ELR (cell line): ENCODE data around the gene PPP3CA.

Experiments
- DNase-seq: peaks from one replicate; pipeline ENCODE4 v3.0.0-alpha.2; 2015; ENCODE audit warnings: low read depth

The PPP3CA gene

DNA sequence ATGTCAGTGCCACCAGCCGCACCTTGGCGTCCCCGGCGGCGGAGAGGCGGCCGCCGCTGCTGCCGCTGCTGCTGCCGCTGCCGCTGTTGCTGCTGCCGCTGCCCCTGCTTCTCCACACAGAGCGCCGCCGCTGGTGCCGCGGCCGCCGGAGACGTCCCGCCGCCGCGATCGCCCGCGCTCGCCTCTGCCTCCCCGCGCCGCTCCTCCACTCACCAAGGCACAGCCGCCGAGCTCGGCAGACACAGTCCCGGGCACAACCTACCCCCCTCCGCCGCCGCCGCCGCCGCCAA, at the start of gene PPP3CA:
Gene PPP3CA (minus strand): TSS at position 260 of the 290 bp plus-strand sequence.
- no peak for DNase-seq

DNA sequence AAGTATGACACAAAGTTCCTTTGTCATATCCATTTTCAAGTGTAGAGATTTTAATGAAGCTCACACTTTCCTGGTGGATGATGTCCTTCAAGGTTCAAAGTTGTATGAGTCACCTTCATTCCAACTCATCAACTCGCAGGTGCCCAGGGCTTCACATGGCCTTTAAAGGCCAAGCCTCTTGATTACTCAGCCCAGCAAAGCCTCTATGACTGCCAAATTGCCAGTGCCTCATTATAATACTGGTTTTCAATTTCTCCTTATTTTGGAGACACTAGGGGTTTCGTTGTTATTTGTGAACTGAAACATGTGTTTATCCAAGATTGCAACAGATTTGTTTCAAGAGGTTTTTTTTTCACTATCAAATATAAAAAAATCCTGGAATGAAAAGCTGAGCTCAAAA, 45.9 kb upstream of the PPP3CA start:
- DNase-seq: peak; percentile 74

DNA sequence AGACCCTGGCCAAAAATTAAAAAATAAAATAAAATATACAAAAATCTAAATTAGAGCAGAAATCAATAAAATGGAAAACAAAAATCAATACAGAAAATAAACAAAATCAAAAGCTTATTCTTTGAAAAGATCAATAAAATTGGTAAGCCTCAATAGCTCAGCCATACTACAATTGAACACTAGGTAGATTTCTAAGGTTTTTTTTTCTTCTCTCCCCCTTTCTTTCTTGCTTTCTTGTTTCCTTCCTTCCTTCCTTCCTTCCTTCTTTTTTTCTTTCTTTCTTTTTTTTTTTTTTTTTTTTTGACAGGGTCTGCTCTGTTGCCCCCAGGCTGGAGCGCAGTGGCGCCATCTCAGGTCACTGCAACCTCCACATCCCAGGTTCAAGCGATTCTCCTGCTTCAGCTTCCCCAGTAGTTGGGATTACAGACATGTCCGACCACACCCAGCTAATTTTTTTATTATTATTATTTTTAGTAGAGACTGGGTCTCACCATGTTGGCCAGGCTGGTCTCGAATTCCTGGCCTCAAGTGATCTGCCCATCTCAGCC, 23.4 kb upstream of the PPP3CA start:
- no peak for DNase-seq

GRCh38 chr4:101367201-101367600, 19.9 kb upstream of the PPP3CA start:
- DNase-seq: peak; percentile 92

- DNase-seq: no peak
Measured at GRCh38 chr4:101366331-101366730, 19.0 kb upstream of the PPP3CA start.

DNA sequence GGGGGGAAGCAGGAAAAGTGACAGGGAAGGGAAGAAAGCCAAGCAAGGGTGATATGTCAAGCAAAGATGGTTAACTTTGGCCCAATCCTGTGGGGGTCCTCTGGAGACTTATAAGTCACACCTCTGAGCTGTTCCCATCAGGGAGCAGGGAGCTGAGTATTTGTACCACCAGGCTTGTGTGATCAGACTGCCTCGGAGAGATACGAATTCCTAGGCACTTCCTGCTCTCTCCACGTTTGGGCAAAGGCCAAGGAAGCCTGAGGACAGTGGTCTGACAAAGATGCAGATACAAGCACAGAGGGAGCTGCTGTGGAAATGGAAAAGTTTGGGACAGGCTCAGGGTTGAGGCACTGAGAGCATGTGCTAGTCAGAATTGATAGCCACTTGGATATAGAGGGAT, 10.4 kb upstream of the PPP3CA start:
- DNase-seq: peak; percentile 64

DNA sequence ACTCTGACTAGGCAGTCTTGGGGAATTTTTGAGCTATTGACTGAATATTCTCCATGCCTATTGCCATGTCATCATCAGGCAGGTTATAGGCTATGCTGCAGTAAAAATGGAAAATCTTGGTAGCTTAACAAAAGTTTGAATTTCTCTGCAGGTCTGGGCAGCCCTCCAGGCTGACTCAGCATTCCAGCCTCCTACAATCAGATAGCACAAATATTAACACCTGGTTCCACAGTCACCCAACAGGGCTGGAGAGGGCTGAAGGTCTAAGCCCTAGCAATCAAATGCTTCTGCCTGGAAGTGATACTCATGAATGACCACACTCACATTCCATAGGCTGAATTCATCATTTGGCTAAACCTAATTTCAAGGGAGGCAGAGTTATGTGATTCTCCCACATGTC, 9.6 kb upstream of the PPP3CA start:
- DNase-seq: peak; percentile 89

DNA sequence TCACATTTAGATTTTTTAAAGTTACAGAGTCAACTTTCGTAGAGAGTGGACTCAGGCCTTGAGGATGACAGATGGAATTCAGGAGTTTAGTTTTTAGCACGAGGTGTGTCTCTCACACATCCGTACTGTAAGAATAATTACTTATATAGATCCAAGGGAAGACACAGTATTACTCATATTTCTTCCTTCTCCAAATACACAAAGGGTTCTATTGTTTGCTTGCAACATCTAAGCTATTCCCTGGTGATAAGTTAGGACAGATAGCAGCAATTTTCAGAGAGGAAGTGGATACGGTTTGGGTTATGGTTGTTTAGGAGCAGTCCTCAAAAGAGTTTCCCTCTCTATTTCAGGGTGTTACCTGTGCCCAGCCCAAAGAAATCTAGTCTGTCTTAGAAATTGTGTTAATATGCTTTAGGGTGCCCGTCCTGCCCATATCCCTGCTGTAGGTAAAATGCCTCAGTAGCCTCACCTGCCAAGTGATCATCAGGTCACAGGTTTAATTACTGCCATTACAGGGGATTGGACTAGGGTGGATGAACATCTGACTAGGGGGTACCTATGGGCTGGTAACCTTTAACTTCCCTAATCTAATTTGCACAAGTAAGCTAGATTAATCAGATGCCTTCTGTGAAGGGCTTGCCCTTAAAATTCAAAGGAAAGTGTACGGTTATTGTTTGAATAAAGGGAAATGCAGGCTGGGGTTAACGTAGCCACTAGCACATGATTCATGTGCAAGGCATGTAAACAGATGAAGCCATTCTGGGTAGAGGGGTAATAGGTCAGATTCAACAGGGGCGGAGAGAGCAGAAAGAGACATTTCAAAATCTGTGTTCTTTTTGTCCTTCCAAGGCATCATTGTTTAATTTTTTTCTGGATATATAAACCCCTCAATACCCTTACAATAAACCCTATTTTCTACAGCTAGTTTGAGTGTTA, 8.7 kb upstream of the PPP3CA start:
- peak; percentile 93 for DNase-seq

DNA sequence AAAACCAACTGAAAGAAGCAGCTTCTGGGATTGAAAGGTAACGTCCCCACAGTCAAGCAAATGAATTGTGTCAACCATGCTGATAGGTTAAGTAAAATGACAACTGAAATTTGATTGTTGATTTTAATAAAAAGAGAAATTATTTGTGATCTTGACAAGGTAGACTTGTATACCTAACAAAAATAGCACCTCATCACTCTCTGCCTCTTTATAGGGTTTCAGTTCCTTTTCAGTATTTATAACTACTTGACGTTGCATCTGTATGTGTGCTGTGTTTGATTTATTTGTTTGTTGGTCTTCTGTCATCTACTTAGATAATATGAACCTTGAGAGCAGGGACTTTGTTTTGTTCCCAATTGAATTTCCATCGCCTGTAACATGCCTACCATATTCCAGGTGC, 7.9 kb upstream of the PPP3CA start:
- no peak for DNase-seq

- peak; percentile 40 for DNase-seq
Measured at GRCh38 chr4:101349801-101350064, 2.4 kb upstream of the PPP3CA start.

DNA sequence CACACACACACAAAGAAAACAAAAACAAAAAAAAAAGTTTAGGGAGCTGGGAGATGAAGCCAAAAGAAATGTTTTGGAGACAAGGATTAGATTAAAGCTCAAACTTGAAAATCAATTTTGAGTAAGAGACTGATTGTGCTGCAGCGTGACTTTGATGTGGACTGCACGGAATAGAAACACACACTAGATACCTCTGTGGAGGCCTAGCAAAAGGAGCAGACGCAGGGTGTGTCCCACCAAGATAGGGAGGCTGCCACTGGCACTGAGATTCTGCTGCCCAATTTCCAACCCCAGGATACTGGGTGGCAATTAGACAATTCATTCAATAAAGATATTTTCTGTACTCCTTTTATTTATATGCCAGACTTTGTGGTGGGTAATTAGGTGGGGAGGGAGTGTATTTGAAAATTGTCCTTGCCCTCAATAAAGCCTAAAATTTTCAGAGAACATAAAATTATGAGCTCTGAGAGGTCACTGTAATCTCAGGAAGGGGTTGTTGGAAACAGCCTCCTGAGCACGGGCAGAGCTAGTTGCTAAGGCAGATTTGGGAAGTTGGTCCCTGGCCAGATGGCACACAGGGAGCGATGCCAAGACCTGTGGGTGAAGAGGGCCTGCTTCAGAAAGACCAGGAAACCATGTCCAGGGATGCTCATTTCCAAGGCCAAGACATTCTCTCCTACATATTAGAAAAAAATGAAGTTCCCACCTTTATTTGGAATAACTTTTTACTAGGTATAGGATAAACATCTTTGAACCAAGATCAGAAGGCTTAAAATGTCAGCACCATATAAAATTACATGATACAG, 1.9 kb upstream of the PPP3CA start:
- no peak for DNase-seq

- no peak for DNase-seq
Measured at GRCh38 chr4:101348367-101348827, 1.1 kb upstream of the PPP3CA start.

- peak; percentile 95 for DNase-seq
Measured at GRCh38 chr4:101347557-101348366, 436 bp upstream of the PPP3CA start.

GRCh38 chr4:101346351-101347266, 717 bp downstream of the PPP3CA start:
- DNase-seq: peak; percentile 62

DNA sequence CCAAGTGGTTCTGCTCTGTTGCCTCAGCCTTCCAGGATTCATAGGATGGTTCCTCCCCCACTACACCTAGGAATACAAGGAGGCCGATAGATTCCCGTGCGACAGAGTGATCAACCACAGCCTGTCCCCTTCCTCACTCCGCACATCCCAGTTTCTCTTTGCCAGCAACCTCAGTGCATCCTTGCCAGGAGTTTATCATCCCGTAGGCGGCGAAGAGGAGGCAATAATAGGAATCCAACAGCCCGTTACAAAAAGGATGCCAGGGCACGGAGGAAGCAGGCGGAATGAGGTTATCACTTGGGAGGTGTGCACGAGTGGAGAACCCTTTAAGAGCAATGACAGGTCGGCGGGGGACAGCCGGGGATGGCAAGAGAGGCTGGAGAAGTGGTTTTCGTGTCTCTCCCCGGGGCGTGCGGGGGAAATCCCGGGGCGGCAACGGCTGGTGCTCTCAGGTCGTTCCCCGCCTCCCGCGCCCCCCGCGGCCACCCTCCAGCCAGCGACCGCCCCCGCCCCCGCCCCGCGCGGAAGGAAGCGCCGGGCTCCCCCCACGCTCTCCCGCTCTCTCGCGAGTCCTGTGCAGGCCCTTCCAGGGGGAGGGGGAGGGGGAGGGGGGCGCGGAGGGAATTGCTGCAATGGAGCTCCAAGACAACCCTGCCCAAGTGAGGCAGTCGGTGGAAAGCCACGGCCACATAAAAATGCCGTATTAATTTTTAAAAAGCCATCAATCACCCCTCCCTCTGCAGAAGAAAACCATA, 1.6 kb downstream of the PPP3CA start:
- DNase-seq: peak; percentile 63

GRCh38 chr4:101345271-101345595, 2.1 kb downstream of the PPP3CA start:
- no peak for DNase-seq

- DNase-seq: no peak
Measured at GRCh38 chr4:101339332-101339731, 8.0 kb downstream of the PPP3CA start.

- peak; percentile 76 for DNase-seq
Measured at GRCh38 chr4:101337688-101338087, 9.6 kb downstream of the PPP3CA start.

DNA sequence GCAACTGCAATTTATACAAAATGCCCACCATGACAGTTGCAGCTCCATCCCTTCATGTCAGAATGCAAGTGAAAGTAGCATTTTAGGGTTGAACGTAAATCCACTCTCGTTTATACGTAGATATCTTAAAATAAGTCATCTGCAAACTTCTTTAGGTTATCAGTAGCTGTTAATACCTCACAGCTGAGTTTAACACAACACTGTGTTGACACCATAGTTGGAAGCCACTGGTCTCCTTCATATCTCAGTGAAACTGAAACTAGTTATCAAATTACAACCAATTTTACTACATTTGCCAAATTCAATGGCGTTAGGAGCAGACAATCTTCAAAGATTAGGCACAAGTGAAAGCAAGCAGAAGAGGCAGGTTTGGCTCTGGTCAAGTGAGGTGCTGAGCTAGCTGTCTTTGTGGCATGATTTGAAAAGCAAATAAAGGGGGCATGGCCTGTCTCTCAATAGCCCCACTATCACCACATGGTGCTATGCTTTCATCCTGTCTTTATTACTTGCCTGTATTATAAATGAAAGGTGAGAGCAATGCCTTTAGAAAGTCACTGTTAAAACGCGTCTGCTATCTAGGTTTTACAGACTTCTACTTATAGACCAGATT, 12.3 kb downstream of the PPP3CA start:
- DNase-seq: no peak

DNA sequence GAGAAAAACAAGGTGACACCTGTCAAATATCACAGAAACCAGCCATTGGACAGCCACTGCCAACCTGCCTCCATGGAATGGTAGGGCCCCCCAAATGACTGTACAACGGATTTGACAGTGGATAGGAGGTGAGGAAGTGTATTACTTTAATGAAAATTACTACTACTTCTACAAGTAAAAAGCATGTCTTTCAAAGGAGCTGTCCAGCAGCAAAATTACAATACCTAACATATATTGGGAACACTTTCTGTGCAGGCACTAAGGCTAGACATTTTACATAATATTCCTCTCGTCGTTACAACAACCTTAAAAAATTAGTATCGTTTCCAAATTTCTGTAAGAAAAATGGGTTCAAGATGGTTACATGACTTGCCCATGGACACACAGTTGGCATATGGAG, 14.9 kb downstream of the PPP3CA start:
- no peak for DNase-seq
